Hepatocyte (in vitro differentiated cells): ENCODE data around the gene TRAPPC5. TPM values are rescaled to one million over a fixed set of nuclear protein-coding genes. Genes with fewer than 3 reads are reported as not detected.

Experiments used
- DNase-seq: peaks from one replicate; pipeline ENCODE4 v3.0.0-alpha.2; 2016; ENCODE audit warnings: low spot score
- H2AFZ ChIP-seq: fragments of 200-600 bp; sonication (generic); 2 replicates; pipeline ENCODE4 v1.6.0; 2016; ENCODE audit warnings: antibody characterized with exemption, mild to moderate bottlenecking
- H3K27ac ChIP-seq: fragments of 200-600 bp; sonication (generic); 2 replicates; pipeline ENCODE4 v1.5.1; 2016; ENCODE audit warnings: mild to moderate bottlenecking
- H3K27me3 ChIP-seq: fragments of 200-600 bp; sonication (generic); 2 replicates; pipeline ENCODE4 v1.6.1; 2016
- H3K36me3 ChIP-seq: fragments of 200-600 bp; sonication (generic); replicated peaks from 2 replicates; pipeline ENCODE4 v1.5.1; 2016; ENCODE audit warnings: low read depth; ENCODE audit not compliant: insufficient read depth
- H3K4me1 ChIP-seq: fragments of 200-600 bp; sonication (generic); 2 replicates; pipeline ENCODE4 v1.5.1; 2016; ENCODE audit warnings: mild to moderate bottlenecking, moderate library complexity; ENCODE audit not compliant: insufficient read depth
- H3K4me2 ChIP-seq: fragments of 200-600 bp; sonication (generic); 2 replicates; pipeline ENCODE4 v1.6.0; 2016
- H3K4me3 ChIP-seq: fragments of 200-600 bp; sonication (generic); 2 replicates; pipeline ENCODE4 v1.5.1; 2016; ENCODE audit warnings: mild to moderate bottlenecking
- H3K79me2 ChIP-seq: fragments of 200-600 bp; sonication (generic); 2 replicates; pipeline ENCODE4 v1.6.0; 2017; ENCODE audit warnings: mild to moderate bottlenecking
- H3K9me2 ChIP-seq: fragments of 200-600 bp; sonication (generic); replicated peaks from 2 replicates; pipeline ENCODE4 v1.6.0; 2017; ENCODE audit warnings: mild to moderate bottlenecking; ENCODE audit not compliant: insufficient read depth
- H3K9me3 ChIP-seq: fragments of 200-600 bp; sonication (generic); 2 replicates; pipeline ENCODE4 v1.5.1; 2016; ENCODE audit warnings: low read depth, mild to moderate bottlenecking
- H4K20me1 ChIP-seq: fragments of 200-600 bp; sonication (generic); 2 replicates; pipeline ENCODE4 v1.6.0; 2016; ENCODE audit warnings: mild to moderate bottlenecking; ENCODE audit not compliant: insufficient read depth, poor library complexity, severe bottlenecking
- CTCF ChIP-seq: fragments of 200-600 bp; sonication (generic); IDR thresholded peaks from 2 replicates; pipeline ENCODE4 v1.5.1; 2016; ENCODE audit warnings: antibody characterized with exemption, mild to moderate bottlenecking; ENCODE audit not compliant: poor library complexity
- EZH2 ChIP-seq: fragments of 200-600 bp; sonication (generic); IDR thresholded peaks from 2 replicates; pipeline ENCODE4 v1.6.1; 2016; ENCODE audit warnings: antibody characterized with exemption, mild to moderate bottlenecking, borderline replicate concordance
- EZH2phosphoT487 ChIP-seq: fragments of 200-600 bp; sonication (generic); IDR thresholded peaks from one replicate; pipeline ENCODE4 v1.6.1; 2018; ENCODE audit warnings: antibody characterized with exemption, mild to moderate bottlenecking, low read depth, moderate library complexity; ENCODE audit not compliant: unreplicated experiment, severe bottlenecking
- WGBS: methylation state at CpG from one replicate; pipeline ENCODE4 v1.1.6; 2016; ENCODE audit warnings: low lambda C conversion rate; ENCODE audit errors: missing lambda C conversion rate; 5-methylcytosine and 5-hydroxymethylcytosine counted together
- polyA plus RNA-seq: library from polyadenylated mRNA; unstranded; fragments of >200 nt; fragmentation: Nextera tagmentation; extraction: Ambion mirVana; gene quantifications from 2 replicates; pipeline ENCODE4 v1.2.1, GENCODE V29; 2016
- total RNA-seq: library from RNA; depleted of rRNA; stranded (reverse); fragments of >200 nt; gene quantifications from 2 replicates; pipeline ENCODE4 v1.2.3, GENCODE V29; 2014

TRAPPC5 gene
- total and polyA plus RNA-seq, 2 experiments from 2014 or later = 80.4 to 175 TPM

DNA sequence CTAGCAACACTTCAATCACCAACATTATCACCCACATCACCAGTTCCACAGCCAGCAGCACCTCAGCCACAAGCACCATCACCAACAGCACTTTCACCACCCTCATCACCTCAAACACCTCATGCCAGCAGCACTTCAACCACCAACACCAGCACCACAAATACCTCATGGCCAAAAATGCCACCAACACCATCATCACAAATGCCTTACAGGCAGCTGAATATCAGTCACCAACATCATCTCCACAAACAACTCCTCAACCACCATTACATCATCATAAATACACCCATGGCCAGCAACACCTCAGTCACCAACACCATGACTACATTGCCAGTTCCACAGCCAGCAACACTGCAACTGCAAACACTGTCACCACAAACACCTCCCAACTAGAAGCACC lies 10.9 kb downstream of the TRAPPC5 start:
- Histone ChIP-seq H3K9me2 (no peaks in the 10 kb centered on the region), H3K9me3 (no peaks in the 10 kb centered on the region), H3K4me2 (no peak overlapping the region), H3K4me3 (no peak overlapping the region), H3K79me2 (no peaks in the 10 kb centered on the region), H4K20me1 (no peaks in the 10 kb centered on the region), H2AFZ (no peak overlapping the region), H3K4me1 (no peaks in the 10 kb centered on the region), H3K27ac (no peak overlapping the region), H3K36me3 (no peaks in the 10 kb centered on the region), H3K27me3 (no peaks in the 10 kb centered on the region)
- TF ChIP-seq CTCF (no peak), EZH2 (no peak), EZH2phosphoT487 (no peak)
- no peak for DNase-seq

DNA sequence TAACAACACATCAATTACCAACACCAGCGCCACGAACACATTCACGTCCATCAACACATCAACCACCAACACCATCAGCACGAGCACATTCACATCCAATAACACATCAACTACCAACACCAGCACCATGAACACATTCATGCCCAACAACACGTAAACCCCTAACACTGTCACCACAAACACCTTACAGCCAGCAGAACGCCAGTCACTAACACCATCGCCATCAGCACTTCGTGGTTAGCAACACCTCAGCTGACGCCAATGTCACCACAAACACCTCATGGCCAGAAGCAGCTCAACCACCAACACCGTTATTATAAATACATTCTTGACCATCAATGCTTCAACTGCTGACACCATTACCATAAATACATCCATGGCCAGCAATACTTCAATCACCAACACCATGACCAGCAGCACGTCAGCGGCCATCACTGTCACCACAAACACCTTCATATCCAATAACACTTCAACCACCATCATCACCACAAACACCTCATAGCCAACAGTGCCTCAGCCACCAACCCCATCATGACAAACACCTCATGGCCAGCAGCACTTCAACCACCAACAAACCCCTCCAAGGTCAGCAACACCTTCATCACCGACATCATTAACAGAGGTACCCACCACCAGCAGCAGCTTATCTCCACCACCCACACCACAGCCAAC lies 11.9 kb downstream of the TRAPPC5 start:
- Histone ChIP-seq H3K27me3 (no peaks in the 10 kb centered on the region), H3K9me3 (no peaks in the 10 kb centered on the region), H3K4me3 (no peak overlapping the region), H3K4me1 (no peaks in the 10 kb centered on the region), H3K36me3 (no peaks in the 10 kb centered on the region), H3K79me2 (no peaks in the 10 kb centered on the region), H4K20me1 (no peaks in the 10 kb centered on the region), H3K27ac (no peak overlapping the region), H2AFZ (no peak overlapping the region), H3K4me2 (no peak overlapping the region), H3K9me2 (no peaks in the 10 kb centered on the region)
- 93% methylated on average over 13 of the region's 13 CpGs for WGBS
- no peak for TF ChIP-seq EZH2phosphoT487
- no peak for TF ChIP-seq CTCF
- no peak for TF ChIP-seq EZH2
- no peak for DNase-seq

DNA sequence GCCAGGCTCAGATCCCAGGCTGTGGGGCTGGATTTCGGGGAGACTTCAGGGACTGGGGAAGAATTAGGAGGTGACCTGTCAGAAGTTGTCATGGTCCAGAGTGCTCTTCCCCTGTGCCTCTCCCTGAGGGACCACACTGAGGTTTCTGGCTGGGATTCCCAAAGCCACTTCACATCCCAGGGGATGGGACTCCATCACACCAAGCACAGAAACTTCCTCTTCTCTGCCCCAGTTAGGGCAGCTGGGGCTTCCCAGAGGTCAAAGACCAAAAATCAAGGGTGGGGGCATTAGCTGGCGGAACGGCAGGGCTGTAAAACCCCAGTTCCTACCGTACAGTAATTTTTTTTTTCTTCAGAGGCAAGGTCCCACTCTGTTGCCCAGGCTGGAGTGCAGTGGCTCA lies 13.9 kb downstream of the TRAPPC5 start:
- H4K20me1 ChIP-seq = no peaks in the 10 kb centered on the region
- H3K27me3 ChIP-seq = peaks cover 1% of the 10 kb centered on the region
- H3K9me3 ChIP-seq = no peaks in the 10 kb centered on the region
- H3K9me2 ChIP-seq = no peaks in the 10 kb centered on the region
- no peak overlapping the region for H3K4me3 ChIP-seq
- H3K36me3 ChIP-seq = no peaks in the 10 kb centered on the region
- no peak for DNase-seq
- H3K4me1 ChIP-seq = no peaks in the 10 kb centered on the region
- H3K27ac ChIP-seq = no peak overlapping the region
- no peak overlapping the region for H2AFZ ChIP-seq
- no peak overlapping the region for H3K4me2 ChIP-seq
- WGBS = 63% methylated on average over 4 of the region's 4 CpGs
- TF ChIP-seq EZH2 (no peak), EZH2phosphoT487 (no peak), CTCF (no peak)
- no peaks in the 10 kb centered on the region for H3K79me2 ChIP-seq

GRCh38 chr19:7697721-7698287 lies 17.2 kb downstream of the TRAPPC5 start:
- DNase-seq = no peak

More at GRCh38 chr19:7697721-7698287, 17.2 kb downstream of the TRAPPC5 start:
- H3K9me3 ChIP-seq = no peaks in the 10 kb centered on the region
- H3K4me2 ChIP-seq = no peak overlapping the region
- H3K79me2 ChIP-seq = no peaks in the 10 kb centered on the region
- peaks cover 6% of the 10 kb centered on the region for H3K27me3 ChIP-seq
- no peak overlapping the region for H3K4me3 ChIP-seq
- no peak overlapping the region for H3K27ac ChIP-seq
- no peaks in the 10 kb centered on the region for H4K20me1 ChIP-seq
- no peaks in the 10 kb centered on the region for H3K9me2 ChIP-seq
- WGBS = 87% methylated on average over 10 of the region's 10 CpGs
- no peaks in the 10 kb centered on the region for H3K4me1 ChIP-seq
- no peaks in the 10 kb centered on the region for H3K36me3 ChIP-seq
- no peak overlapping the region for H2AFZ ChIP-seq
- TF ChIP-seq EZH2phosphoT487 (no peak), EZH2 (no peak)
